HL-60 (cell line): ENCODE measurements around the gene PKIB.

Experiments
- POLR2AphosphoS5 ChIP-seq: IDR thresholded peaks from 2 replicates; pipeline ENCODE4 v1.6.1; 2012; ENCODE audit warnings: low read depth
- SPI1 ChIP-seq: IDR thresholded peaks from 2 replicates; pipeline ENCODE4 v1.6.1; 2012; ENCODE audit warnings: low read depth, mild to moderate bottlenecking, borderline replicate concordance
- TF ChIP-seq, protein P1 (sequence below): IDR thresholded peaks from one replicate; pipeline ENCODE4 v1.5.1; 2011; ENCODE audit warnings: low read length, control low read depth, inconsistent platforms; ENCODE audit not compliant: insufficient read depth

DNA sequence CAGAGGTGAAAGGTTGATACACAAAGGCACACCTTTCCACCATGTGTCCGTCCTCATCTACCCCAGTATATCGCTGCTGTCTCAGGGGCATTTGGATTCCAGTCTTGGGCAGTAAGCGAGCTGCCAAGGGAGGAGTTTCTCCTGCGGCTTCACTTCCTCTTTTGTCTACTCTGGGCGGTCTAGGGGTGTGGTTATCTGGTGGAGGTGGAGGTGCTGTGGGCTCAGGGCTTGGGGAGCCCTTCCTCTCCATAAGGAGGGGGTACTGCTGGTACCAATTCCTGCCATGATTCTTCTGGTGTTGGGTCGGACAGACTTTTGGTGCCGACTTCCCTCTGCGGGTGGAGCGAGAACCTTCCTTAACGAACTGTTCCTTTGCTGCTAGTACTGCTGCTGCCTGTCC lies 137.4 kb downstream of the PKIB start:
- TF ChIP-seq POLR2AphosphoS5 (no peak), SPI1 (peak; percentile 97)
- TF ChIP-seq, protein P1, sequence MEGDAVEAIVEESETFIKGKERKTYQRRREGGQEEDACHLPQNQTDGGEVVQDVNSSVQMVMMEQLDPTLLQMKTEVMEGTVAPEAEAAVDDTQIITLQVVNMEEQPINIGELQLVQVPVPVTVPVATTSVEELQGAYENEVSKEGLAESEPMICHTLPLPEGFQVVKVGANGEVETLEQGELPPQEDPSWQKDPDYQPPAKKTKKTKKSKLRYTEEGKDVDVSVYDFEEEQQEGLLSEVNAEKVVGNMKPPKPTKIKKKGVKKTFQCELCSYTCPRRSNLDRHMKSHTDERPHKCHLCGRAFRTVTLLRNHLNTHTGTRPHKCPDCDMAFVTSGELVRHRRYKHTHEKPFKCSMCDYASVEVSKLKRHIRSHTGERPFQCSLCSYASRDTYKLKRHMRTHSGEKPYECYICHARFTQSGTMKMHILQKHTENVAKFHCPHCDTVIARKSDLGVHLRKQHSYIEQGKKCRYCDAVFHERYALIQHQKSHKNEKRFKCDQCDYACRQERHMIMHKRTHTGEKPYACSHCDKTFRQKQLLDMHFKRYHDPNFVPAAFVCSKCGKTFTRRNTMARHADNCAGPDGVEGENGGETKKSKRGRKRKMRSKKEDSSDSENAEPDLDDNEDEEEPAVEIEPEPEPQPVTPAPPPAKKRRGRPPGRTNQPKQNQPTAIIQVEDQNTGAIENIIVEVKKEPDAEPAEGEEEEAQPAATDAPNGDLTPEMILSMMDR = no peak
